Measurements from ENCODE around the gene CELF2.

The CELF2 gene

DNA sequence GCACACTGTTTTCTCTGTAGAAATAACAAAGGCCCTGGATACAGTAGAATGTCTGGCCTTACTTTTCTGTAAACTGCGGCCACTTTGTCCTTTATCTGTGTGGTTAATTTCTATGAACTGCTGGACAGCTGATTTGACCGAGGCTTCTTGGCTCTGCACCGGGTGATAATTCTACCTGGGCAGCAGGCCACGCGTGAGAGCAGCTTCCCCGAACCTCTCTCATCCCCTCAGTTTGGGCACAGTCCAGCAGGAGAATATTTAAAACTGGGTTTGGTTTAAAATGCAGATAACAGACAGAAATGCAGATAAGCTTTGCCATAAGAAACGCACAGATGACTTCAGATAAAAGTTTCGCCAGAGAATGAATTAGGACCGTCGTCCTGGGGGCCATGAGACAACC lies 81.0 kb downstream of the CELF2 start:
- TF ChIP-seq ZNF70 (CRISPR knock-in tag; IDR thresholded peaks at IDR 0.05): no peak
- TF ChIP-seq, protein P1, sequence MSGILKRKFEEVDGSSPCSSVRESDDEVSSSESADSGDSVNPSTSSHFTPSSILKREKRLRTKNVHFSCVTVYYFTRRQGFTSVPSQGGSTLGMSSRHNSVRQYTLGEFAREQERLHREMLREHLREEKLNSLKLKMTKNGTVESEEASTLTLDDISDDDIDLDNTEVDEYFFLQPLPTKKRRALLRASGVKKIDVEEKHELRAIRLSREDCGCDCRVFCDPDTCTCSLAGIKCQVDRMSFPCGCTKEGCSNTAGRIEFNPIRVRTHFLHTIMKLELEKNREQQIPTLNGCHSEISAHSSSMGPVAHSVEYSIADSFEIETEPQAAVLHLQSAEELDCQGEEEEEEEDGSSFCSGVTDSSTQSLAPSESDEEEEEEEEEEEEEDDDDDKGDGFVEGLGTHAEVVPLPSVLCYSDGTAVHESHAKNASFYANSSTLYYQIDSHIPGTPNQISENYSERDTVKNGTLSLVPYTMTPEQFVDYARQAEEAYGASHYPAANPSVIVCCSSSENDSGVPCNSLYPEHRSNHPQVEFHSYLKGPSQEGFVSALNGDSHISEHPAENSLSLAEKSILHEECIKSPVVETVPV (CRISPR knock-in tag; IDR thresholded peaks at IDR 0.05): no peak
- TF ChIP-seq ZC3H10 (CRISPR knock-in tag; IDR thresholded peaks at IDR 0.05): no peak
- TF ChIP-seq ESRRG (CRISPR knock-in tag; IDR thresholded peaks at IDR 0.05): no peak
- TF ChIP-seq SNAI2 (CRISPR knock-in tag; IDR thresholded peaks at IDR 0.05): no peak
- TF ChIP-seq, protein P2, sequence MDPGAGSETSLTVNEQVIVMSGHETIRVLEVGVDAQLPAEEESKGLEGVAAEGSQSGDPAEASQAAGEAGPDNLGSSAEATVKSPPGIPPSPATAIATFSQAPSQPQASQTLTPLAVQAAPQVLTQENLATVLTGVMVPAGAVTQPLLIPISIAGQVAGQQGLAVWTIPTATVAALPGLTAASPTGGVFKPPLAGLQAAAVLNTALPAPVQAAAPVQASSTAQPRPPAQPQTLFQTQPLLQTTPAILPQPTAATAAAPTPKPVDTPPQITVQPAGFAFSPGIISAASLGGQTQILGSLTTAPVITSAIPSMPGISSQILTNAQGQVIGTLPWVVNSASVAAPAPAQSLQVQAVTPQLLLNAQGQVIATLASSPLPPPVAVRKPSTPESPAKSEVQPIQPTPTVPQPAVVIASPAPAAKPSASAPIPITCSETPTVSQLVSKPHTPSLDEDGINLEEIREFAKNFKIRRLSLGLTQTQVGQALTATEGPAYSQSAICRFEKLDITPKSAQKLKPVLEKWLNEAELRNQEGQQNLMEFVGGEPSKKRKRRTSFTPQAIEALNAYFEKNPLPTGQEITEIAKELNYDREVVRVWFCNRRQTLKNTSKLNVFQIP (CRISPR knock-in tag; IDR thresholded peaks at IDR 0.05; ENCODE audit: borderline replicate concordance, low read depth): no peak
- no peak for TF ChIP-seq ARNTL (CRISPR knock-in tag; IDR thresholded peaks at IDR 0.05; ENCODE audit: borderline replicate concordance, low read depth)
- TF ChIP-seq RARB (CRISPR knock-in tag; IDR thresholded peaks at IDR 0.05): no peak
- no peak for TF ChIP-seq ZFP30 (CRISPR knock-in tag; IDR thresholded peaks at IDR 0.05)
- TF ChIP-seq, protein P3, sequence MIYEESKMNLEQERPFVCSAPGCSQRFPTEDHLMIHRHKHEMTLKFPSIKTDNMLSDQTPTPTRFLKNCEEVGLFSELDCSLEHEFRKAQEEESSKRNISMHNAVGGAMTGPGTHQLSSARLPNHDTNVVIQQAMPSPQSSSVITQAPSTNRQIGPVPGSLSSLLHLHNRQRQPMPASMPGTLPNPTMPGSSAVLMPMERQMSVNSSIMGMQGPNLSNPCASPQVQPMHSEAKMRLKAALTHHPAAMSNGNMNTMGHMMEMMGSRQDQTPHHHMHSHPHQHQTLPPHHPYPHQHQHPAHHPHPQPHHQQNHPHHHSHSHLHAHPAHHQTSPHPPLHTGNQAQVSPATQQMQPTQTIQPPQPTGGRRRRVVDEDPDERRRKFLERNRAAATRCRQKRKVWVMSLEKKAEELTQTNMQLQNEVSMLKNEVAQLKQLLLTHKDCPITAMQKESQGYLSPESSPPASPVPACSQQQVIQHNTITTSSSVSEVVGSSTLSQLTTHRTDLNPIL (CRISPR knock-in tag; IDR thresholded peaks at IDR 0.05; ENCODE audit: low read depth): no peak
- TF ChIP-seq, protein P4, sequence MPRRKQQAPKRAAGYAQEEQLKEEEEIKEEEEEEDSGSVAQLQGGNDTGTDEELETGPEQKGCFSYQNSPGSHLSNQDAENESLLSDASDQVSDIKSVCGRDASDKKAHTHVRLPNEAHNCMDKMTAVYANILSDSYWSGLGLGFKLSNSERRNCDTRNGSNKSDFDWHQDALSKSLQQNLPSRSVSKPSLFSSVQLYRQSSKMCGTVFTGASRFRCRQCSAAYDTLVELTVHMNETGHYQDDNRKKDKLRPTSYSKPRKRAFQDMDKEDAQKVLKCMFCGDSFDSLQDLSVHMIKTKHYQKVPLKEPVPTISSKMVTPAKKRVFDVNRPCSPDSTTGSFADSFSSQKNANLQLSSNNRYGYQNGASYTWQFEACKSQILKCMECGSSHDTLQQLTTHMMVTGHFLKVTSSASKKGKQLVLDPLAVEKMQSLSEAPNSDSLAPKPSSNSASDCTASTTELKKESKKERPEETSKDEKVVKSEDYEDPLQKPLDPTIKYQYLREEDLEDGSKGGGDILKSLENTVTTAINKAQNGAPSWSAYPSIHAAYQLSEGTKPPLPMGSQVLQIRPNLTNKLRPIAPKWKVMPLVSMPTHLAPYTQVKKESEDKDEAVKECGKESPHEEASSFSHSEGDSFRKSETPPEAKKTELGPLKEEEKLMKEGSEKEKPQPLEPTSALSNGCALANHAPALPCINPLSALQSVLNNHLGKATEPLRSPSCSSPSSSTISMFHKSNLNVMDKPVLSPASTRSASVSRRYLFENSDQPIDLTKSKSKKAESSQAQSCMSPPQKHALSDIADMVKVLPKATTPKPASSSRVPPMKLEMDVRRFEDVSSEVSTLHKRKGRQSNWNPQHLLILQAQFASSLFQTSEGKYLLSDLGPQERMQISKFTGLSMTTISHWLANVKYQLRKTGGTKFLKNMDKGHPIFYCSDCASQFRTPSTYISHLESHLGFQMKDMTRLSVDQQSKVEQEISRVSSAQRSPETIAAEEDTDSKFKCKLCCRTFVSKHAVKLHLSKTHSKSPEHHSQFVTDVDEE (CRISPR knock-in tag; IDR thresholded peaks at IDR 0.05): no peak
- TF ChIP-seq TOX (CRISPR knock-in tag; IDR thresholded peaks at IDR 0.05; ENCODE audit: borderline replicate concordance): no peak
- no peak for TF ChIP-seq PPARA (CRISPR knock-in tag; IDR thresholded peaks at IDR 0.05; ENCODE audit: borderline replicate concordance)

DNA sequence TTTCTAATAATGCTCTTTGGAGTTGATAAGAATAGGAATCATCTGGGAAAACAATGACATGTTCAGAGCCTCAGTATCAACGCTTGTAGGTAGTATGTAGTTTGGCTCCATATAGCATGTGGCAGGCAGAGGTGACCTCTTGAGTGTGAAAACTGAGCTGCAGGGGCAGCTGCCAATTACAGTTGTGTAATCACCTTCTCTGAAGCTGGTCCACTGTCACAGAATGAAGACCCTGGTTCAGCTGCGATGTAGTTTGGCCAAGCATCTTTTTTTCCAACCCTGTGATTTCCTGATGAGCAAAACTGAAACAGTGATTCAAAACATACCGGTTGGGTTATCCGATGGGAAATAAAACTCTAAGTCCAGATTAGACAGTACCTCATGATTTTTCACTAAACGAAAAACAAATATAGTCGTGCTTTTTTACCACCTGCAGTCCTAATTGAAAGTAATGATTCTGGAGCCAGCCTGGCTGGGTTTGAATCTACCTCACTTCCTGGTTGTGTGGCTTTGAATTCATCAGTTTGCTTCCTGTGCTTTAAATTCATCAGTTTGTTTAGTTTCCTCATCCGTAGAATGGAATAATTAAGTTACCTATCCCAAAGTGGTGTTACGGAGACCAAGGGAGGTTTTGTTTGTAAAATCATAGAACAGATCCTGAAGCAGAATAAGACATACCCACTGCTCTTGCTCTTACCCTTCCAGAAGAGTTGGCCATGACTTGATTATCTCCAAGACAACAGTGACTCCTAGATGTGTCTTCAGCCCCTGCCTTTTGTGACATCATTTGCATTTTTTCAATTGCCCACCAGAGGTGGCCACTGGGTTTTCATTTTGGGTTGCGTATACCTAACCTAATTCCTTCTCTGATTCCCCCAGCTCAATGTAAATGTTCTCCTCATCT lies 87.4 kb downstream of the CELF2 start:
- no peak for ATAC-seq
- no peak for TF ChIP-seq ZFP3 (CRISPR knock-in tag; IDR thresholded peaks at IDR 0.05)

More for the DNA sequence above, 81.0 kb downstream of the CELF2 start:
- no peak for ATAC-seq

DNA sequence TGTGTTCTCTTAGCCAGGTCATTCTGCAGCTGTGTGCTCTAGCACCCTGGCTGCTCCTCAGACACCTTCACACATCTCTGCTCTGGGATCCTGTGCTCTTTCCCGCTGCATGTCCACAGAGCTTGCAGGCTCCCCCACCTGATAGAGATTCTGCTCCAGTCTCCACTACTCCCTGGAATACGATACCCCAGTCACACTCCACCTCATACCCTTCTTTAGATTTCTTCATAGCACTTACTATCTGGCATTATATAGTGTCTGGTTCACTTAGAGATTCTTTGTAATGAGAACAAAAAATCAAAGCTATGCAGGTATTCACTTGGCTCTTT lies 88.0 kb downstream of the CELF2 start:
- ATAC-seq: no peak
- TF ChIP-seq PPARA (CRISPR knock-in tag; IDR thresholded peaks at IDR 0.05; ENCODE audit: borderline replicate concordance) (no peak), TCF4 (CRISPR knock-in tag; IDR thresholded peaks at IDR 0.05; ENCODE audit: borderline replicate concordance) (no peak), ESRRG (CRISPR knock-in tag; IDR thresholded peaks at IDR 0.05) (no peak), ZNF70 (CRISPR knock-in tag; IDR thresholded peaks at IDR 0.05) (no peak), CSDC2 (CRISPR knock-in tag; IDR thresholded peaks at IDR 0.05) (no peak), ARNTL (CRISPR knock-in tag; IDR thresholded peaks at IDR 0.05; ENCODE audit: borderline replicate concordance, low read depth) (no peak), ZFP3 (CRISPR knock-in tag; IDR thresholded peaks at IDR 0.05) (no peak), ZNF8 (CRISPR knock-in tag; IDR thresholded peaks at IDR 0.05) (no peak), ISL1 (CRISPR knock-in tag; IDR thresholded peaks at IDR 0.05) (no peak), TOX (CRISPR knock-in tag; IDR thresholded peaks at IDR 0.05; ENCODE audit: borderline replicate concordance) (no peak), OSR1 (CRISPR knock-in tag; IDR thresholded peaks at IDR 0.05) (no peak), RARB (CRISPR knock-in tag; IDR thresholded peaks at IDR 0.05) (no peak), BACH2 (CRISPR knock-in tag; IDR thresholded peaks at IDR 0.05; ENCODE audit: borderline replicate concordance) (no peak), ZC3H10 (CRISPR knock-in tag; IDR thresholded peaks at IDR 0.05) (no peak)
- TF ChIP-seq, protein P3 (CRISPR knock-in tag; IDR thresholded peaks at IDR 0.05; ENCODE audit: low read depth): no peak
- TF ChIP-seq, protein P2 (CRISPR knock-in tag; IDR thresholded peaks at IDR 0.05; ENCODE audit: borderline replicate concordance, low read depth): no peak
- TF ChIP-seq, protein P5, sequence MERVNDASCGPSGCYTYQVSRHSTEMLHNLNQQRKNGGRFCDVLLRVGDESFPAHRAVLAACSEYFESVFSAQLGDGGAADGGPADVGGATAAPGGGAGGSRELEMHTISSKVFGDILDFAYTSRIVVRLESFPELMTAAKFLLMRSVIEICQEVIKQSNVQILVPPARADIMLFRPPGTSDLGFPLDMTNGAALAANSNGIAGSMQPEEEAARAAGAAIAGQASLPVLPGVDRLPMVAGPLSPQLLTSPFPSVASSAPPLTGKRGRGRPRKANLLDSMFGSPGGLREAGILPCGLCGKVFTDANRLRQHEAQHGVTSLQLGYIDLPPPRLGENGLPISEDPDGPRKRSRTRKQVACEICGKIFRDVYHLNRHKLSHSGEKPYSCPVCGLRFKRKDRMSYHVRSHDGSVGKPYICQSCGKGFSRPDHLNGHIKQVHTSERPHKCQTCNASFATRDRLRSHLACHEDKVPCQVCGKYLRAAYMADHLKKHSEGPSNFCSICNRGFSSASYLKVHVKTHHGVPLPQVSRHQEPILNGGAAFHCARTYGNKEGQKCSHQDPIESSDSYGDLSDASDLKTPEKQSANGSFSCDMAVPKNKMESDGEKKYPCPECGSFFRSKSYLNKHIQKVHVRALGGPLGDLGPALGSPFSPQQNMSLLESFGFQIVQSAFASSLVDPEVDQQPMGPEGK (CRISPR knock-in tag; IDR thresholded peaks at IDR 0.05; ENCODE audit: borderline replicate concordance): no peak

All from SK-N-SH treated with all-trans-retinoic acid at 6 μM for 48 hours (cell line).